PC-9 (cell line): ENCODE results near the gene HCST. TPM values are rescaled to one million over a fixed set of nuclear protein-coding genes. Genes with fewer than 3 reads are reported as not detected.

Source experiments
- BruUV-seq: library from RNA; stranded (reverse); fragments of 400-500 nt; replicated peaks from 2 replicates; lab custom pipeline; 2021; lab: Mats Ljungman, UMichigan
- CTCF ChIA-PET: fragments of 300-600 bp; sonication (Branson Sonifier 250); formaldehyde crosslinking; loops from one replicate; lab custom pipeline; 2022; ENCODE audit warnings: antibody characterized with exemption; lab: Charles Lee
- POLR2A ChIA-PET: fragments of 300-600 bp; sonication (Branson Sonifier 250); formaldehyde crosslinking; loops from one replicate; lab custom pipeline; 2022; ENCODE audit warnings: antibody characterized with exemption; ENCODE audit not compliant: unreplicated experiment; lab: Charles Lee
- DNase-seq, 2 experiments: peaks; one replicate each; pipeline versions ENCODE4 v3.0.0 to v3.0.0-alpha.2; 2015 to 2022; ENCODE audit warnings: mixed read lengths in 1 of 2
- H2AFZ ChIP-seq: fragments of 200-600 bp; sonication (generic); 2 replicates; pipeline ENCODE4 v1.8.1; 2017; ENCODE audit warnings: antibody characterized with exemption
- H3F3A ChIP-seq: fragments of 200-600 bp; sonication (generic); 2 replicates; pipeline ENCODE4 v1.8.1; 2017; ENCODE audit warnings: antibody characterized with exemption, mild to moderate bottlenecking, low read depth; ENCODE audit not compliant: insufficient read depth
- H3K27ac ChIP-seq: fragments of 200-600 bp; sonication (generic); 2 replicates; pipeline ENCODE4 v1.6.1; 2016; ENCODE audit warnings: mixed run types
- H3K27me3 ChIP-seq: fragments of 200-600 bp; sonication (generic); 2 replicates; pipeline ENCODE4 v1.6.1; 2016; ENCODE audit warnings: low read depth, mixed run types; ENCODE audit not compliant: insufficient read depth
- H3K36me3 ChIP-seq: fragments of 200-600 bp; sonication (generic); 2 replicates; pipeline ENCODE4 v1.6.1; 2016; ENCODE audit warnings: low read depth, mixed run types
- H3K4me1 ChIP-seq: fragments of 200-600 bp; sonication (generic); replicated peaks from 2 replicates; pipeline ENCODE4 v1.6.1; 2016; ENCODE audit warnings: mixed run types; ENCODE audit not compliant: insufficient read depth
- H3K4me2 ChIP-seq: fragments of 200-600 bp; sonication (generic); 2 replicates; pipeline ENCODE4 v1.6.1; 2017; ENCODE audit warnings: mixed run types
- H3K4me3 ChIP-seq: fragments of 200-600 bp; sonication (generic); 2 replicates; pipeline ENCODE4 v1.6.1; 2016; ENCODE audit warnings: mixed run types
- H3K79me2 ChIP-seq: fragments of 200-600 bp; sonication (generic); 2 replicates; pipeline ENCODE4 v1.6.1; 2017; ENCODE audit warnings: low read depth, mixed run types
- H3K9me2 ChIP-seq: fragments of 200-600 bp; sonication (generic); 2 replicates; pipeline ENCODE4 v1.8.1; 2017; ENCODE audit warnings: mild to moderate bottlenecking; ENCODE audit not compliant: insufficient read depth
- H3K9me3 ChIP-seq: fragments of 200-600 bp; sonication (generic); 2 replicates; pipeline ENCODE4 v1.8.1; 2016; ENCODE audit warnings: low read depth; ENCODE audit not compliant: insufficient read depth
- H4K20me1 ChIP-seq: fragments of 200-600 bp; sonication (generic); 2 replicates; pipeline ENCODE4 v1.8.1; 2017; ENCODE audit not compliant: insufficient read depth
- CTCF ChIP-seq: fragments of 200-600 bp; sonication (generic); conservative IDR thresholded peaks from 2 replicates; pipeline ENCODE4 v1.6.1; 2017; ENCODE audit warnings: mixed run types, antibody characterized with exemption, mild to moderate bottlenecking, moderate library complexity
- EZH2 ChIP-seq: fragments of 200-600 bp; sonication (generic); IDR thresholded peaks from 2 replicates; pipeline ENCODE4 v1.8.0; 2017; ENCODE audit warnings: antibody characterized with exemption, low read depth
- intact Hi-C: fragments of 100-400 bp; cut with micrococcal nuclease; formaldehyde crosslinking; loops from one replicate; pipeline ENCODE4 v1.10.0; 2022; ENCODE audit not compliant: unreplicated experiment
- total RNA-seq: library from RNA; stranded (reverse); gene quantifications from 2 replicates; pipeline ENCODE4 v1.2.3, GENCODE V29; 2021

HCST gene
- total RNA-seq, 1 experiment from 2014 or later = 1.8 TPM

GRCh38 chr19:35860818-35861639 lies 41.3 kb upstream of the HCST start:
- Histone ChIP-seq H4K20me1 (no peaks in the 10 kb centered on the region), H3K27me3 (peaks cover 90% of the 10 kb centered on the region), H3F3A (no peaks in the 10 kb centered on the region), H3K9me3 (no peaks in the 10 kb centered on the region), H3K79me2 (no peaks in the 10 kb centered on the region), H3K27ac (no peak overlapping the region), H3K4me1 (no peaks in the 10 kb centered on the region), H2AFZ (no peak overlapping the region), H3K36me3 (no peaks in the 10 kb centered on the region), H3K9me2 (no peaks in the 10 kb centered on the region), H3K4me2 (no peak overlapping the region), H3K4me3 (no peak overlapping the region)
- ChIA-PET POLR2A (no interaction called here), CTCF (no interaction called here)
- no peak for DNase-seq
- intact Hi-C loops = no loop called here
- BruUV-seq = no TSS peak
- no peak for TF ChIP-seq CTCF
- TF ChIP-seq EZH2 = no peak

- ChIA-PET CTCF (no interaction called here), POLR2A (no interaction called here)
- intact Hi-C loops = no loop called here
- no peaks in the 10 kb centered on the region for H3K9me3 ChIP-seq
- BruUV-seq = no TSS peak
- H3K4me2 ChIP-seq = no peak overlapping the region
- no peak overlapping the region for H2AFZ ChIP-seq
- no peaks in the 10 kb centered on the region for H4K20me1 ChIP-seq
- H3K79me2 ChIP-seq = no peaks in the 10 kb centered on the region
- no peak overlapping the region for H3K4me3 ChIP-seq
- H3K27me3 ChIP-seq = peaks cover 90% of the 10 kb centered on the region
- H3F3A ChIP-seq = no peaks in the 10 kb centered on the region
- H3K36me3 ChIP-seq = no peaks in the 10 kb centered on the region
- no peak overlapping the region for H3K27ac ChIP-seq
- H3K4me1 ChIP-seq = no peaks in the 10 kb centered on the region
- TF ChIP-seq CTCF (no peak), EZH2 (no peak)
- H3K9me2 ChIP-seq = no peaks in the 10 kb centered on the region
- DNase-seq = no peak
Measured at GRCh38 chr19:35861640-35862160, 40.6 kb upstream of the HCST start.

- BruUV-seq = no TSS peak
- no peak for DNase-seq
- no peak for TF ChIP-seq CTCF
- TF ChIP-seq EZH2 = no peak
Measured at GRCh38 chr19:35862528-35862927, 39.8 kb upstream of the HCST start.

More at GRCh38 chr19:35862528-35862927, 39.8 kb upstream of the HCST start:
- H3K79me2 ChIP-seq = no peaks in the 10 kb centered on the region
- H3K4me2 ChIP-seq = no peak overlapping the region
- H3F3A ChIP-seq = no peaks in the 10 kb centered on the region
- POLR2A ChIA-PET = no interaction called here
- H3K9me3 ChIP-seq = no peaks in the 10 kb centered on the region
- H3K36me3 ChIP-seq = no peaks in the 10 kb centered on the region
- H3K9me2 ChIP-seq = no peaks in the 10 kb centered on the region
- H3K27ac ChIP-seq = no peak overlapping the region
- no peak overlapping the region for H3K4me3 ChIP-seq
- CTCF ChIA-PET = no interaction called here
- no peak overlapping the region for H2AFZ ChIP-seq
- H3K4me1 ChIP-seq = no peaks in the 10 kb centered on the region
- peaks cover 90% of the 10 kb centered on the region for H3K27me3 ChIP-seq
- intact Hi-C loops = no loop called here
- H4K20me1 ChIP-seq = no peaks in the 10 kb centered on the region
